Stimulated activated CD8-positive, alpha-beta memory T cell treated with anti-CD3 and anti-CD28 coated beads, Interleukin-4, amount 100 ng/mL, for 48 hours (primary cell): Measurements from ENCODE around the gene NGRN.
"Not testable (repeated sequence)": the region's sequence is repeated elsewhere in the genome, so short reads cannot be mapped to it uniquely, and the experiment has no call there.

Source experiments
- DNase-seq: peaks from one replicate; pipeline ENCODE4 v3.0.0-alpha.2; 2020

NGRN gene

DNA sequence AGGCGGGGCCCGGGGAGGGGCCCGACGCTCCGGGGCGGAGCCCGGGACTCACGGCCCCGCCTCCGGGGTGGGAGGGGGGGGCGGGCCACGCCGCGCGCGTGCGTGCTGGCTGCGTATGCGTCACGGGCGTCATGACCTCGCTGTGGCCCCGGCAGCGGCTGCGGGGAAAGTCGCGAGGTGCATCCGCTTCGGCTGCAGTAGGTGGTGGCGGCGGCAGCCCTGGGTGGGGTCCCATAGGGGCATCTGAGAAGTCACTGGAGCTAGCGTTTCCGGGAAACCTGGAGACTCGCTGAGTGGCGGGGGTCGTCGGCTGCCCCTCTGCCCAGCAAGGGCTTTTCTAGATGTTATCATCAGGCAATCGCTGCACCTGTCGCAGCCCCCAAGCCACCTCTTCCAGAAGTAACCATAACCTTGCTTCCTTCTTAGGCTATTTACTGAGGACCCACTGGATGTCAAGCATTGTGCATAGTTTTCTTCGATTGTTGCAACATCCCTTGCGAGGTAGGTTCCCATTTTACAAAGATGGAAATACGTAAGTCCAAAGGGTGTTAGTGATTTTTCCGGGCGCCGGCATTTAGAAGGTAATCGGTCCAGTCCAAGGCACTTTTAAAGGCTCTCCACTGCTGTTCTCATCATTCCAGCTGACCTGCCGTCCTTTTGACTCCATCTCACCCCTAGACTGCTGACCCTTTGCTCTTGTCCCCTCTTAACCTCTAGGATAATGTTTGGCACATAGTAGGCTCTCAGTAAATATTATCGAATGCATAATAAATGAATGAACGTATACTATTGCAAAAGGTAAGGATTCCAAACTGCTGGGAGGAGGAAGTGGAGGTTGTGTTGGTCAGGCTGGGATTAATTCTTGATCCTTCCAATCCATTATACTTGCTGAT lies 31.1 kb upstream of the NGRN start, which contains the start of gene GDPGP1:
TSS of gene GDPGP1 (plus strand) at position 114 of the 893 bp plus-strand sequence. CDS start 6,700 bp downstream, outside the sequence.
- DNase-seq: no peak

DNA sequence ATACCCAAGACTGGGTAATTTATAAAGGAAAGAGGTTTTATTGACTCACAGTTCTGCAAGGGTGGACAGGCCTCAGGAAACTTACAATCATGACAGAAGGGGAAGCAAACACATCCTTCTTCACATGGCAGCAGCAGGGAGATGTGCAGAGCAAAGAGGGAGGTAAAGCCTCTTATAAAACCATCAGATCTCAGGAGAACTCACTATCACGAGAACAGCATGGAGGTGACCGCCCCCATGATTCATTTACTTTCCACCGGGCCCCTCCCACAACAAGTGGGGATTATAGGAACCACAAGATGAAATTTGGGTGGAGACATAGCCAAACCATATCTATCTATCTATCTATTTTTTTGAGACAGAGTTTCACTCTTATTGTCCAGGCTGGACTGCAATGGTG lies 26.1 kb upstream of the NGRN start:
- no peak for DNase-seq

DNA sequence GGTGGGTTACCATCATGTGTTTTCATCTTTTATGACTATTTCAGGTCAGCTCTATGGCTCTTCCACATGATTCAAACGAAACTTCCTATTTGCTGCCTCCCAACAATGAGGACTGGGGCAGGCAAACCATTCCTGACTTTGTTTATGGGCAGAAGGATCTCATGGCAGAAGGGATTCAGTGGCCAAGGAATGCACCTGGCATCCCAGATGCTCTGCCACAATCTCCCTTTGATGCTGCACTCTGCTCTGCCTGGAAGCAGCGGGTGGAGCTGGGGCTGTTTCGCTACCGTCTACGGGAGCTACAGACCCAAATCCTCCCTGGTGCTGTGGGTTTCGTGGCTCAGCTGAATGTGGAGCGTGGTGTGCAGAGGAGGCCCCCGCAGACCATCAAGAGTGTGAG lies 24.6 kb upstream of the NGRN start:
- no peak for DNase-seq

DNA sequence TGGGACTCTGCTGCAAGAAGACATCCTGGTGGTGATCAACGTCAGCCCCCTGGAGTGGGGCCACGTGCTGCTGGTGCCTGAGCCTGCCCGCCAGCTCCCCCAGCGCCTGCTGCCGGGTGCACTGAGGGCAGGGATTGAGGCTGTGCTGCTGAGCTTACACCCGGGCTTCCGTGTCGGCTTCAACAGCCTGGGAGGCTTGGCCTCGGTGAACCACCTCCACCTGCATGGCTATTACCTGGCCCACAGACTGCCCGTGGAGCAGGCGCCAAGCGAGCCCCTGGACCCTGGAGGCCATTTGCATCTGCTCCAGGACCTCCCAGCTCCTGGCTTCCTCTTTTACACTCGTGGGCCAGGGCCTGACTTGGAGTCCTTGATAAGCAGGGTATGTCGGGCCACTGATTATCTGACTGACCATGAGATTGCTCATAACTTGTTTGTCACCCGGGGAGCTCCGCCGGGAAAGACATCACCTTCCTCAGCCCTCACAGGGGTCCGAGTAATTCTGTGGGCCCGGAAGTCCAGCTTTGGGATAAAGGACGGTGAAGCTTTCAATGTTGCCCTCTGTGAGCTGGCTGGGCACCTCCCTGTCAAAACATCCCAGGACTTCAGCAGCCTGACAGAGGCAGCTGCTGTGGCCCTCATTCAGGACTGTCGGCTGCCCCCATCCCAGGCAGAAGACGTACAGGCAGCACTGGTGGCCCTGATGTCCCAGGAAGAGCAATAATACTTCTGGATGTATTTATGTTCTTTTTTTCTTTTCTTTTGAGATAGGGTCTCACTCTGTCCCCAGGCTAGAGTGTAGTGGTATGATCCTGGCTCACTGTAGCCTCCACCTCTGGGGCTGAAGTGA lies 23.9 kb upstream of the NGRN start:
- DNase-seq: no peak

DNA sequence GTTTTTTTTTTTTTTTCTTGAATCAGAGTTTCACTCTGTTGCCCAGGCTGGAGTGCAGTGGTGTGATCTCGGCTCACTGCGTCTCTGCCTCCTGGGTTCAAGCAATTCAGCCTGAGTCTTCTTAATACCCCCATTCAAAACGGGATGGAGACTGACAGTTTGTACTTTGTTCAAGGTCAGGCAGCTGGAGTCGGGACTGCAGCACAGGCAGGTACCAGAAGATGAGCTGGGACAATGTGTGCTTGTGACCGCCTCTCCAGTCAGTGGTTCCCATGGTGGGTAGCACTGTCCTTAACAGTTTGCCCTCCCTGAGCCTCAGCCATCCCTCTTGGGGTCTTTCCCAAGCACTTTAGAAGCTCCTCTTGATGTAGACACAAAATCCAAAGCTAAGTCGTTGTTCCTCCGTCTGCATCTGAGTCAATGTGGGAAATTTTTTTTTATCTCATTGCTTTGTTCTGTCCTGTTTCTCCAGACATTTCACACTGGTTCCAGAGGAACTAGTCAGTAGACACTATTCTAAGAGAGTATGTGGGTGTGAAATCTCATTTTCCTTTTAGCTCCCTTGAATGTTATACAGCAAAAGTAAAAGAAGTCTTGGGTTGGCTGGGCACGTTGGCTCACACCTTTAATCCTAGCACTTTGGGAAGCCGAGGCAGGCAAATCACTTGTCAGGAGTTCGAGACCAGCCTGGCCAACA lies 21.4 kb upstream of the NGRN start:
- no peak for DNase-seq

DNA sequence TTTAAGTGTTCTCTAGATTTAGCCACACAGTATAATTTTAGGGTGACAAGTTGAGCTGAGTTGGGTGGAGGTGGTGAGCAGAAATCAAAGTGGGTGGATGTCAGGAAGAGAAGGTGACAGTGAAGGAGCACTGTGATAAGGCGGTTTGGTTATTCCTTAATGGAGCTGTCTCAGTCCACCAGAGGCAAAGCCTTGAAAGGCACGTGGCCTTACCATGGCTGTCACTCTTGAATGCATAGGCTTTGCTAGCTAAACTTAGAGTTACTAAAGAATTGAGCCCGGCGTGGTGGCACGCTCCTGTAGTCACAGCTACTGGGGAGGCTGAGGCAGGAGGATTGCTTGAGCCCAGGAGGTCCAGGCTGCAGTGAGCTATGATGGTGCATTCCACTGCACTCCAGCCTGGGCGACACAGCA lies 16.7 kb upstream of the NGRN start:
- DNase-seq: no peak

DNA sequence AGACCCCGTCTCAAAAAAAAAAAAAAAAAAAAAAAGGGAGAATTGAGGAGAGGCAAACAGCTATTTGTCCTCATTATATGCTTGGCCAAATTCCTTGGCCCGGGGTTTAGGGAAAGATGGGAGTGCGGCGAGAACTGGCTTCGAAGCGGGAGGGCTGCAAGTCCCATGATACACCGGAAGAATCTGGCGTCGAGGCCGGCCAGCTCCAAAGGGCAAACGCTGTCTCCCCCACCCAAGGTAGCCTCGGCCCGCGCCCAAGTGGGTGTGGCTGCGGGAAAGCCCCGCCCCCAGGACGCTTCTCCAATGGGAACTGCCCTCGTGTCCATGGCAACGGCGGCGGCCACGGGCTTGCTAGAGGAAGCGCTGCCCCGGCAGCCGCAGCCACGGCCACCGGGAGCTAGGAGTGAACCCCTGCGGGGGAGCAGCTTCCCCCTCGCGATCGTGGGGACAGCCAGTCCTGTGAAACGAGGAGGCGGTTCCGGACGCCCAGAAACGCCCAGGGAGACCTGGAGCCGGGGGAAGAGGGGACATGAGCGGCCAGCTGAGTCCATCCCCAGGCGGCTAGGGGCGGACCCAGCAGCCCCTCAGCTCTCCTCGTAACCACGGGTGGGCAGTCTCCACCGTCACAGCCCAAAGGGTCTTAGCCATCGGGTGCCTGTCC lies 16.1 kb upstream of the NGRN start, which contains the start of gene TTLL13:
TSS of gene TTLL13 (plus strand) at position 354 of the 661 bp plus-strand sequence. CDS start 1,075 bp downstream, outside the sequence.
- DNase-seq: peak; percentile 96

DNA sequence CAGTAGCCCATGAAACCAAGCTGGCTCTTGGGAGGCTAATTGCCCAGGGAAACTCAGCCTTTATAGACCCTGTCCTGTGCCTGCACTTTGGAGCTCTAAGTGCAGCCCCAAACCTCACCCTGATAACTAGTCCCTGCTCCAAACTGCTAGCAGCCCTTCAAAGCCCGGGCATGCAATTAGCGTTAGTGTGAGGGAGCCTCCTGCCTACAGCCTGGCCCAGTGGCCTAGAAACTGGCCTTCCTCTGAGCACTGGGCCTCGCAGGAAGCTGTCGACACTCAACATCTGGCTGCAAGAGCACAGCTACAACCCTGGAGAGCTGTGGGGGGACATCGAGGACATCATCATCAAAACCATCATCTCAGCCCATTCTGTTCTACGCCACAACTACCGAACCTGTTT lies 7.7 kb upstream of the NGRN start:
- no peak for DNase-seq

DNA sequence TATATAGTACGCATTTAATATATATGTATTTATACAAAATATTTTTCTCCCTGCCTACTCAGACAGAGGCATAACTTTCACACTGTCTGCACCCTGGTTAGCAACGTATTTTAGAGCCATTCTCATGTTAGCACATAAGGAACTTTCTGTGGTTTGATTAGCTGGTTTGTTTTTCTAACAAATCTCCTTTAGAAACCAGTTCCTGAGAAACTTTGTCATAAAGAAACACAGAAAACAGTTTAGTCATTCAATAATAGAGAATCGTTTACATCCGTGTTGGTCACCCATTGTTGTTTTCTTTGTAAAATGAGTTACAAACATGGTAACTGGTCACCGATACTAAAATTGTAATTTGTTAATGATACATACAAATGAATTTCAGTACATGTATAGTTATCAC lies 5.9 kb upstream of the NGRN start:
- no peak for DNase-seq

DNA sequence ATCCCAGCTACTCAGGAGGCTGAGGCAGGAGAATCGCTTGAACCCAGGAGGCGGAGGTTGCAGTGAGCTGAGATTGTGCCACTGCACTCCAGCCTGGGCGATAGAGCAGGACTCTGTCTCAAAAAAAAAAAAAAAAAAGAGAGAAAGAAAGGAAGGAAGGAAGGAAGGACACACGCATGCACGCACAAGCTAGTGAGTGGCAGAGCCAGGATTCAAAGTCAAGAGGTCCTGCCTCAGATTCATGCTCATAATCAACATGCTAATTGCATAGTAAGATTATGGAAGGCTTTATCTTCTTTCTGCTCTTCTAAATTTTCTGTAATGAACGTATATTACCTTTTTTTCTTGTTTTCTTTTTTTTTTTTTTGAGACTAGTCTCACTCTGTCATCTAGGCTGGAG lies 4.7 kb upstream of the NGRN start:
- not testable (repeated sequence) for DNase-seq

DNA sequence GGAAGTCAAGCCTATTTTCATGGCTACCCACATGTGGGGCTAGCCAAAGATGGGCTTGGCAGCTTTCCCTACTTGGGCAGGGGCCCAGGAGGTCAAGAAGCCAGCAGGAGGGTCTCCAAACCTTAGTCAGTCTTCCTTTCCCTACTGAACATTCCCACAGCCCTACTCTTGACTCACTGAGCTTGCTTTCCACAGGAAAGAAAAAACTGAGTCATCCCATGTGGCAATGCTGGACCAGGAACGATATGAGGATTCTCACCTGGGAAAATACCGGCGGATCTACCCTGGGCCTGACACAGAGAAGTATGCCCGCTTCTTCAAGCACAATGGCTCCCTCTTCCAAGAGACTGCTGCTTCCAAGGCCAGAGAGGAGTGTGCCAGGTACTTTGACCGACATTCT lies 3.7 kb upstream of the NGRN start:
- no peak for DNase-seq

DNA sequence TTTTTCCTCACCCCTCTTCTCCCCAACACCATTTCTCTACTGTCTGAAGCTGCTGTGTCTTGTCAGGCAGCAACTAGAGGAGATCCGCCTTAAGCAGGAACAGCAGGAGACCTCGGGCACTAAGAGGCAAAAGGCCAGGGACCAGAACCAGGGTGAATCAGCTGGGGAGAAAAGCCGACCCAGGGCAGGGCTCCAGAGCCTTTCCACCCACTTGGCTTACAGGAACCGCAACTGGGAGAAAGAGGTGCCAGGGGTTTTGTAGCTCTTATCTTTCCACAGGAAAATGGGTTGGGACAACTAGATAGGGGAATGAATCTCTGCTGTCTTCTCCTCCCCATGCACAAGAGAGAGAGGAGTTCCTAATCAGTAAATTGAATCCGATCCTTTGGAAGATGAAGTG lies 3.0 kb upstream of the NGRN start:
- no peak for DNase-seq

DNA sequence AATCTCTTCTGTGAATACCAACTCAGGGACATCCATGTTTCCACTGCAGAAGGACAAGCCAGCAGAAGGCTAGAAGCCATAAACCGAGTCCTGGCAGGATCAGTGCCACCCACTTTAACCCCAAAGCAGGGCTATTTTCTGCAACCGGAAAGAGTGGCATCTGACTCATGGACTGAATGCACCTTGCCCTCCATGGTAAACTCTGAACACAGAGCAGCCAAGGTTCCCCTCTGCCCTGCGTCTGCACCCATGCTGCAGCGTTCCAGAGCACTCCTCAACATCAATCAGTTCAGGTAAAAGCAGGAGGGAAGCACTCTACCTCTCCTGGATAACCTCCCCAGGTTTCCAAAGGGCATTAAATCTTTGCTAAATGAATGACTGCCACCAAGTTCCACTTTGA lies 801 bp upstream of the NGRN start:
- peak; percentile 53 for DNase-seq

DNA sequence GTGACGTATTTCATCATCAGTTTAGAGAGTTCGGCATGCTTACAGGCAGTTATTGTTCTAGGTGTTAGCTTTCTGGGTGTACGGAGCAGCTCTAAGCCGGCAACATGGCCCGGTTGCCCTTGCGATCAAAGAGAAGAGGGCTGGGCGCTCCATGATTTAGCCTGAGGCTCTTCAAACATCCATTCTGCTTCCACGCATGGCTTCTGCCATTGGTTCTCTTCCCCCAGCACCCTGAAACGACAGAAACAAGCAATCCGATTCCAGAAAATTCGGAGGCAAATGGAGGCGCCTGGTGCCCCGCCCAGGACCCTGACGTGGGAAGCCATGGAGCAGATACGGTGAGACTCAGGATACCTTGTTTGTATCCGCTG lies 574 bp downstream of the NGRN start:
- DNase-seq: peak; percentile 66

DNA sequence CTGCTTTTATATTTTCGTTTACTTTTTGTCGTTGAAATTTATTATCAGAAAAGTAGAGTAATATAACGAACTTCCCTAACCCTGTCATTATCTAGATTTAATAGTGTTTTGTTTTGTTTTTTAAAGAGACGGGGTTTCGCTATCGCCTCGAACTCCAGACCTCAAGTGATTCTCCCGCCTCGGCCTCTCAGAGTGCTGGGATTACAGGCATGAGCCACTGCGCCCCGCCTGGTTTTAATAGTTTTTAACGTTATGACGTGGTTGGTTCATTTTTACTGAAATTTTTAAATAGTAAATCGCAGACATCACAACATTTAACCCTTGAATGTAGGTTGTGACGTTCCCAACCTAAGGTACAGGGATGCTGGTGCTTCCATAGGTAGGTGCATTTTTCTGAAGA lies 1.0 kb downstream of the NGRN start:
- peak; percentile 47 for DNase-seq

DNA sequence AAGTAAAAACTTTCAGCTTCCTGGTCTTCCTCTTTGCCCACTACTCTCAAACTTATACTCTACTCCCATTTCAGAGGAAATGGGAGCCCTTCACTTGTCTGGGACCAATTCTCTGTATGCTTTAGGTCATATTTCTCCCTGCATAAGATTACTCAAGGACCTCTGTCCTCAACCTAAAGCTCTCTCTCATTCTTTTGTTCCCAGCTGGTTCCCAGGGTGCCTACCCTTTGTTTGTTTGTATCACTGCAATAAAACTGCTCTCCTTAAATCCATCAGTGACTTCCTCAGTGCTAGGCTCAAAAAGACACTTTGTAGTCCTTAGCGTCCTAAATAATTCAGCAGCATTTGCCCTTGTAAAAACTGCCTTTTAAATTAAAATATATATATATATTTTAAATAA lies 2.9 kb downstream of the NGRN start:
- DNase-seq: no peak

DNA sequence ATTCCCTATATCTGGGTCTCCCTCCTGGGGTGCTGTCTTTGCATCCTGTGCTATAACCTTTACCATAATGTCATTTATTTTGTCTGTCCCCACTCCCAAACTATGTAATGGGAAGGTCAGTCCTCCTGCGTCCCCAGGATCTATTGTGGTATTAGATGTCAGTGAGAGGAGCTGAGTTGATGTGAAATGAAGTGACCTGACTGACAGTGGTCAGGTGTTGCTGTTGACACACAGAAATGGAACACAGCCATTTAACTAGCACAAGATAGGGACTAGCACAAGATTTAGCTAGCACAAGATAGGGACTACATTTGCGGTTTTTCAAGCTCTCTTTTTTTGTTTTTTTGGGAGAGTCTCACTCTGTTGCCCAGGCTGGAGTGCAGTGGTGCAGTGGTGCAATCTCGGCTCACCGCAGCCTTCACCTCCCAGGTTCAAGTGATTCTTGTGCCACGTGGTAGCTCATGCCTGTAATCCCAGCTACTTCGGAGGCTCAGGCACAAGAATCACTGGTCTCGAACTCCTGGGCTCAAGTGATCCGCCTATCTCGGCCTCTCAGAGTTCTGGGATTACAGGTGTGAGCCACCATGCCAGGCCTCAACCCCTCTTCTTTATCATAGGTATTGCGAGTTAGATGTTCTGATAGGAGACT lies 5.2 kb downstream of the NGRN start:
- DNase-seq: no peak

DNA sequence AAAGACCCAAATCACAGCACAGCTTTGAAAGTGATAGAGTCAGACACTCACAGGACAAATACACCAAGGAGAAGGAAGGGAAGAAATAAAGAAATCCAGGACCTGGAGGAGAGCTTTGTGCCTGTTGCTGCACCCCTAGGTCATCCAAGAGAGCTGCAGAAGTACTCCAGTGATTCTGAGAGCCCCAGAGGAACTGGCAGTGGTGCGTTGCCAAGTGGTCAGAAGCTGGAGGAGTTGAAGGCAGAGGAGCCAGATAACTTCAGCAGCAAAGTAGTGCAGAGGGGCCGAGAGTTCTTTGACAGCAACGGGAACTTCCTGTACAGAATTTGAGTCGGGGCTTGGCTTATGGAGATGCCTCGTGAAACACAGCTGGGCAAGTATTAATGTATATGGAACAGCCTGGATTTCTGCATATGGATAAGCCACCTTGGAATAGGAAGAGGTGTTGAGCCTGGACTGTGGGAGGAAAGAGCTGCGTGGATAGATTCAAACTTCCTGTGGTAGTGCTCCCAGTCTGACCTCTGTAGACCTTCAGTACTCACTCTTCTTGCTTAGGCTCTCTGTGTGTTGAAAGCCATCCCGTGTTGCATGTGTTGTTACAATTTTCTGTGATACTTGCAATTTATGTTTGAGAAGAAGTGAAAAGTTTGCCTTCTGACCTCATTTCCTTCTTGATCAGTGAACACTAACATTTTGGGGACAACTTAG lies 6.1 kb downstream of the NGRN start:
- DNase-seq: no peak

DNA sequence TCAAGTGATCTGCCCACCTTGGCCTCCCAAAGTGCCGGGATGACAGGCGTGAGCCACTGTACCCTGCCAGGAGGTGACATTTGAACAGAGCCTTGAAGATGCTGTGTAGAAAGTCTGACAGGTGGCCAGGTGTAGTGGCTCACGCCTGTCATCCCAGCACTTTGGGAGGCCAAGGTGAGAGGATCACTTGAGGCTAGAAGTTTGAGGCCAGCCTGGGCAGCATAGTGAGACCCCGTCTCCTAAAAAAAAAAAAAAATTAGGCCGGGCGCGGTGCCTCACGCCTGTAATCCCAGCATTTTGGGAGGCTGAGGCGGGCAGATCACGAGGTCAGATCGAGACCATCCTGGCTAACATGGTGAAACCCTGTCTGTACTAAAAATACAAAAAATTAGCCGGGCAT lies 13.0 kb downstream of the NGRN start:
- peak; percentile 7 for DNase-seq

DNA sequence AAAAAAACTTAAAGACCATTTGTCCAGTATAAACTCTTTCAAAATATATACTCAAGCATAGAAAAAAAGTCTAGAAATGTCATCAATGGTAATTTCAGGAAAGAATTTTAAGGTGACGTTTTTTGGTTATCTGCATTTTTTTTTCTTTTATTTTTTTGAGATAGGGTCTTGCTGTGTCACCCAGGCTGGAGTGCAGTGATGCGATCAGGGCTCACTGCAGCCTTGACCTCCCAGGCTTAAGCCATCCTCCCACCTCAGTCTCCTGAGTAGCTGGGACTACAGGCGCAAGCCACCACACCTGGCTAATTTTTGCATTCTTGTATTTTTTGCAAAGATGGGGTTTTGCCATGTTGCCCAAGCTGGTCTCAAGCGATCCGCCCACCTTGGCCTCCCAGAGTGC lies 15.3 kb downstream of the NGRN start:
- not testable (repeated sequence) for DNase-seq

DNA sequence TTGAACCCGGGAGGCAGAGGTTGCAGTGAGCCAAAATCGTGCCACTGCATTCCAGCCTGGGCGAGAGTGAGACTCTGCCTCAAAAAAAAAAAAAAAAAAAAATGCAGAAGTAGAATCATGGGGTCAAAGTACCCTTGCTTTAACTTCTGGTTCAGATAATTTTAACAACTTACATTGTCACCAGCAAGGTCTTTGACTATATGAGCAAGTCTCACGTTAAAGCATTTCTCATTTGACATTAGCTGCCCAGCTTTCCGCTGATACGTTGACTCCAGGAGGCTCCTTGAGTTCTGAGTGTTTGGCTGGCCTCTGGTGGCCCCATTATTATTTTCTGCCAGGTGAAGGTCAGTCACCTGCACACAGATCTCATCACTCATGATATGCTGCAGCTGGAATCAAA lies 16.2 kb downstream of the NGRN start:
- DNase-seq: not testable (repeated sequence)
